ENCODE data around the gene AKT3. TPM values are rescaled to one million over a fixed set of nuclear protein-coding genes. Genes with fewer than 3 reads are reported as not detected.

The AKT3 gene
- total RNA-seq, 2 experiments from 2014 or later: 80.4 to 88.5 TPM

GRCh38 chr1:243539636-243540035, 310.4 kb downstream of the AKT3 start:
- H3K4me1 Mint-ChIP-seq (ENCODE audit: low read depth): no peaks in the 10 kb centered on the region
- no peaks in the 10 kb centered on the region for H3K9me3 Mint-ChIP-seq
- Histone ChIP-seq H3K27ac (ENCODE audit: low read depth in 1 of 2, low read length in 2 of 2) (no peak overlapping the region), H3K9me3 (ENCODE audit: control insufficient read depth in 1 of 2, insufficient read depth in 1 of 2, low read length in 2 of 2) (no peaks in the 10 kb centered on the region), H3K36me3 (ENCODE audit: insufficient read depth, low read length) (peaks cover 12% of the 10 kb centered on the region), H3K27me3 (ENCODE audit: control insufficient read depth in 1 of 2, insufficient read depth in 2 of 2, low read length in 2 of 2) (no peaks in the 10 kb centered on the region), H3K4me3 (ENCODE audit: low read length) (no peak overlapping the region), H3K4me1 (ENCODE audit: insufficient read depth, low read length) (no peaks in the 10 kb centered on the region)
- no peak overlapping the region for H3K4me3 Mint-ChIP-seq
- ChIA-PET POLR2A (no interaction called here), CTCF (no interaction called here)
- H3K36me3 Mint-ChIP-seq (ENCODE audit: low read depth): peaks cover 68% of the 10 kb centered on the region
- H3K27me3 Mint-ChIP-seq: no peaks in the 10 kb centered on the region
- intact Hi-C loops (cut with DNase I, micrococcal nuclease): no loop called here
- ATAC-seq (ENCODE audit: poor library complexity) (no peak), DNase-seq (no peak)
- TF ChIP-seq, protein P1, sequence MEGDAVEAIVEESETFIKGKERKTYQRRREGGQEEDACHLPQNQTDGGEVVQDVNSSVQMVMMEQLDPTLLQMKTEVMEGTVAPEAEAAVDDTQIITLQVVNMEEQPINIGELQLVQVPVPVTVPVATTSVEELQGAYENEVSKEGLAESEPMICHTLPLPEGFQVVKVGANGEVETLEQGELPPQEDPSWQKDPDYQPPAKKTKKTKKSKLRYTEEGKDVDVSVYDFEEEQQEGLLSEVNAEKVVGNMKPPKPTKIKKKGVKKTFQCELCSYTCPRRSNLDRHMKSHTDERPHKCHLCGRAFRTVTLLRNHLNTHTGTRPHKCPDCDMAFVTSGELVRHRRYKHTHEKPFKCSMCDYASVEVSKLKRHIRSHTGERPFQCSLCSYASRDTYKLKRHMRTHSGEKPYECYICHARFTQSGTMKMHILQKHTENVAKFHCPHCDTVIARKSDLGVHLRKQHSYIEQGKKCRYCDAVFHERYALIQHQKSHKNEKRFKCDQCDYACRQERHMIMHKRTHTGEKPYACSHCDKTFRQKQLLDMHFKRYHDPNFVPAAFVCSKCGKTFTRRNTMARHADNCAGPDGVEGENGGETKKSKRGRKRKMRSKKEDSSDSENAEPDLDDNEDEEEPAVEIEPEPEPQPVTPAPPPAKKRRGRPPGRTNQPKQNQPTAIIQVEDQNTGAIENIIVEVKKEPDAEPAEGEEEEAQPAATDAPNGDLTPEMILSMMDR (IDR thresholded peaks at IDR 0.05): no peak
- no peak overlapping the region for H3K27ac Mint-ChIP-seq

- ChIA-PET CTCF (no interaction called here), POLR2A (interaction anchor here (1.1 kb wide), 1 partner anchor 12 kb away, joined by 3 read pairs; no protein-coding TSS in a partner anchor)
- H3K27ac ChIP-seq (ENCODE audit: low read depth in 1 of 2, low read length in 2 of 2): no peak overlapping the region
- Mint-ChIP-seq H3K9me3 (peaks cover 3% of the 10 kb centered on the region), H3K36me3 (ENCODE audit: low read depth) (peaks cover 68% of the 10 kb centered on the region), H3K27ac (no peak overlapping the region), H3K4me3 (no peak overlapping the region), H3K27me3 (no peaks in the 10 kb centered on the region), H3K4me1 (ENCODE audit: low read depth) (no peaks in the 10 kb centered on the region)
- ATAC-seq (ENCODE audit: poor library complexity): no peak
- H3K9me3 ChIP-seq (ENCODE audit: control insufficient read depth in 1 of 2, insufficient read depth in 1 of 2, low read length in 2 of 2): no peaks in the 10 kb centered on the region
- DNase-seq: no peak
- intact Hi-C loops (cut with DNase I, micrococcal nuclease): no loop called here
- TF ChIP-seq, protein P1 (IDR thresholded peaks at IDR 0.05): no peak
- no peaks in the 10 kb centered on the region for H3K36me3 ChIP-seq (ENCODE audit: insufficient read depth, low read length)
- H3K4me1 ChIP-seq (ENCODE audit: insufficient read depth, low read length): no peaks in the 10 kb centered on the region
- no peak overlapping the region for H3K4me3 ChIP-seq (ENCODE audit: low read length)
- no peaks in the 10 kb centered on the region for H3K27me3 ChIP-seq (ENCODE audit: control insufficient read depth in 1 of 2, insufficient read depth in 2 of 2, low read length in 2 of 2)
These were observed 315.0 kb downstream of the AKT3 start for GRCh38 chr1:243535014-243535413.

GRCh38 chr1:243529512-243529911, 320.5 kb downstream of the AKT3 start:
- peaks cover 56% of the 10 kb centered on the region for H3K36me3 Mint-ChIP-seq (ENCODE audit: low read depth)
- intact Hi-C loops (cut with DNase I, micrococcal nuclease): no loop called here

More at GRCh38 chr1:243529512-243529911, 320.5 kb downstream of the AKT3 start:
- DNase-seq: no peak
- Histone ChIP-seq H3K27ac (ENCODE audit: low read depth in 1 of 2, low read length in 2 of 2) (no peak overlapping the region), H3K36me3 (ENCODE audit: insufficient read depth, low read length) (no peaks in the 10 kb centered on the region), H3K9me3 (ENCODE audit: control insufficient read depth in 1 of 2, insufficient read depth in 1 of 2, low read length in 2 of 2) (no peaks in the 10 kb centered on the region), H3K27me3 (ENCODE audit: control insufficient read depth in 1 of 2, insufficient read depth in 2 of 2, low read length in 2 of 2) (no peaks in the 10 kb centered on the region), H3K4me3 (ENCODE audit: low read length) (no peak overlapping the region), H3K4me1 (ENCODE audit: insufficient read depth, low read length) (no peaks in the 10 kb centered on the region)
- TF ChIP-seq, protein P1 (IDR thresholded peaks at IDR 0.05): no peak
- ATAC-seq (ENCODE audit: poor library complexity): no peak
- H3K9me3 Mint-ChIP-seq: peaks cover 3% of the 10 kb centered on the region
- CTCF ChIA-PET: no interaction called here
- POLR2A ChIA-PET: no interaction called here
- H3K4me3 Mint-ChIP-seq: no peak overlapping the region
- H3K27ac Mint-ChIP-seq: peak overlapping the region; percentile 32
- H3K27me3 Mint-ChIP-seq: no peaks in the 10 kb centered on the region
- H3K4me1 Mint-ChIP-seq (ENCODE audit: low read depth): peaks cover 5% of the 10 kb centered on the region
